ENCODE data around the gene CCNQ.

CCNQ gene

DNA sequence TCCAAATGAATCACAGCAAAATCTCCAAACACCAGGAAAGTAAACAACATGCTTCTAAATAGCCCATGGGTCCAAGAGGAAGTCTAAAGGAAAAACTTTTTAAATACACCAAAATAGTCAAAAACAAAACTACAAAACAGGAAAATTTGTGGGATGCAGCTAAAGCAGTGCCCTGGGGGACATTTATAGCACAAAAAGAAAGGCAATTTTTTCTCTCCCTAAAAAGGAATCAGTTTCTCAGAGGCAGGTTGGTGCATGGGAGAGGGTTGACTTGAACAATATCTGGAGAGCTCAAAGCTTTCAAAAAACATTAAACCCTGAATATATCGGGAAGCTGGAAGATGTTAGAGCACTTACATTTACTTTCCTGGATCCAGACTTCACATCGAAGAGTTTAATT lies 32.4 kb upstream of the CCNQ start:
- DNase-seq (ENCODE audit: low read depth), result no peak
- no peak for TF ChIP-seq CTCF (IDR thresholded peaks at IDR 0.05; ENCODE audit: insufficient read depth, low read depth, low read length, missing control alignments)
- H3K4me3 ChIP-seq (ENCODE audit: low read depth, low read length), result no peak overlapping the region

- no peak for DNase-seq (ENCODE audit: low read depth)
- no peak for TF ChIP-seq CTCF (IDR thresholded peaks at IDR 0.05; ENCODE audit: insufficient read depth, low read depth, low read length, missing control alignments)
- no peak overlapping the region for H3K4me3 ChIP-seq (ENCODE audit: low read depth, low read length)
Measured at GRCh38 chrX:153628665-153629064, 29.7 kb upstream of the CCNQ start.

DNA sequence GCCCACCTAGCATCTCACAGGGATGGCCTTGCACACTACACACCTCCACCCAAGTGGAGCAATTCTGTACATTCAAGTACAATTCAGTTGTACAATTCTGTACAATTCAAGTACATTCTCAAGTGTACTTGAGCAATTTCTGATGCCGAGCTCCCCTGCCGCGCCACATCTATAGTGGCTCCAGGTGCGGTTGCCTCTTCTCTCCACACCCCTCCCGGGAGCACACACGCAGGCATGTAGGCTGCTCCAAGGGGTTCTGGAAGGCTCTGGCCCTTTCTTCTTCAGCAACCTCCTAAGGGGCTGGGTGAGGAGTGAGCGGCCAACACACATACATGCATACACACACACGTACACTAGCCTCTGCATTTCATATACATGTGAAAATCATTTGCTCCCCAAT lies 29.2 kb upstream of the CCNQ start:
- H3K4me3 ChIP-seq (ENCODE audit: low read depth, low read length), result no peak overlapping the region
- TF ChIP-seq CTCF (IDR thresholded peaks at IDR 0.05; ENCODE audit: insufficient read depth, low read depth, low read length, missing control alignments), result no peak
- no peak for DNase-seq (ENCODE audit: low read depth)

GRCh38 chrX:153627675-153628111 lies 28.8 kb upstream of the CCNQ start:
- no peak for DNase-seq (ENCODE audit: low read depth)
- TF ChIP-seq CTCF (IDR thresholded peaks at IDR 0.05; ENCODE audit: insufficient read depth, low read depth, low read length, missing control alignments), result no peak
- no peak overlapping the region for H3K4me3 ChIP-seq (ENCODE audit: low read depth, low read length)

DNA sequence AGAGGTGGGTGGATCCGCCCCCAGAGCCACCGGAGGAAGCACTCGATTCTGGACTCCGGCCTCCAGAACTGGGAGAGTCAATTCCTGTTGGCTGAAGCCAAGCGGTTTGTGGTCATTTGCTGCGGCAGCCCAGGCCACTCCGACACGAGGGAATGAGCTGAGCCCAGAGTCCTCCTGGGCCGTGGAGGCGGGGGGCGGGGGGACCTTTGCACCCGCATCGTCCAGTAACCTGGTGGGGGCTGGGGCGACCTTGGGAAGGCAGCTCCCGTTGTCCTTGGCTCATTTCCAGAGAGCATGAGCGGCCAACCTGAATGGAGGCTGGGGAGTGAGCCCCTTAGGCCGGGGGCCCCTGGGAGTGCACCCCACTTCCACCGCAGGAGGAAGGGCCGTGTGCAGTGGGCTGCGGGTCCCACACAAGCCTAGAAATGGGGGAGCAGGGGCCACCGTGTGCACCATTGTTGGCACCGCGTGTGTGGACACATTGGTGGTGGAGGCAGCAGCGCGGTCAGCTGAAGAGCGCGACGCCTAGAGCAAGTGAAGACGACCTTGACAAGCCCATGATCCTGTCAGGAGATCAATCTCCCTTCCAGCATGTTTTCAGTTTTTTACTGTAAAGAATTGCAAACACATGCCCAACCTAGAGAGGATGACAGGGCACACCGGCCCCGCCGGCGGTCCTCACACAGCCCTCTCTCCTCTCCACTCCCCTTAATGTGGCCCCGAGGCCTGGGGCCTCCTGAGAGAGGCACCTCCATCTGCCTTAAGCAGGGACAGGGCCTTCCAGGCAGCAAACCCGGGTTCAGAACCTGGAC lies 28.1 kb upstream of the CCNQ start:
- H3K4me3 ChIP-seq (ENCODE audit: low read depth, low read length), result no peak overlapping the region
- no peak for DNase-seq (ENCODE audit: low read depth)
- no peak for TF ChIP-seq CTCF (IDR thresholded peaks at IDR 0.05; ENCODE audit: insufficient read depth, low read depth, low read length, missing control alignments)

DNA sequence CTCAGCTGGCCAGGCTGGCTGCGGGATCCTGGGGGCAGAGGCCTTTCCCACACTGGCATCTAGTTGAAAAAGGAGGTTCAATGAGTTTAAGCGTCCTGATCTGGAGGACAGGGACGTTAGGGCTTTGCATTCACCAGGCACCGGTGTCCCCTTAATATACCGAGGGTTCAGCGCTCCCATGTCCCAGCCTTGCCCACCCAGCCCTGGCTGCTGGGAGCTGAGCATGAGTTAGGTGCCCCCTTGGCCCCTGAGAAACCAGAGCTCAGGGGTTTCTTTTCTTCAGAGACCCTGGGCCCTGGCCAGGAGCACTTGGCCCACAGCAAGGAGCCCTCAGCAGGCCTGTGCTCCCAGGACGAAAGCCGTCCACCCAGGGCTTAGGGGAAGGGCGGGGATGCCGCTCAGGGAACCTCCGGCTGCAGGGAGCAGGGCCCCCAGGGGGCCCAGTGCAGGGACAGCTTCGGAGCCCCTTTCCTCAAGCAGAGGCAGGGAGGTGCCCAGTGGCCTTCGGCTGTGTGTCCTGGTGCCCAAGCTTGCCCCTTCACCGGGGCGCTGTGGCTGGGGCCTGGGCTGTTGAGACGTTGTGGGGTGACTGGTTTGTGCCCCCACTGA lies 27.2 kb upstream of the CCNQ start:
- TF ChIP-seq CTCF (IDR thresholded peaks at IDR 0.05; ENCODE audit: insufficient read depth, low read depth, low read length, missing control alignments), result no peak
- DNase-seq (ENCODE audit: low read depth), result no peak
- no peak overlapping the region for H3K4me3 ChIP-seq (ENCODE audit: low read depth, low read length)

Measured in GM12865 (cell line).